ENCODE measurements around the gene MICAL3. TPM values are rescaled to one million over a fixed set of nuclear protein-coding genes. Genes with fewer than 3 reads are reported as not detected.
A peak's percentile ranks its signal among the peaks of the same experiment; 100 is the strongest.
"Not testable (repeated sequence)": the region's sequence is repeated elsewhere in the genome, so short reads cannot be mapped to it uniquely, and the experiment has no call there.

MICAL3 gene, protein sequence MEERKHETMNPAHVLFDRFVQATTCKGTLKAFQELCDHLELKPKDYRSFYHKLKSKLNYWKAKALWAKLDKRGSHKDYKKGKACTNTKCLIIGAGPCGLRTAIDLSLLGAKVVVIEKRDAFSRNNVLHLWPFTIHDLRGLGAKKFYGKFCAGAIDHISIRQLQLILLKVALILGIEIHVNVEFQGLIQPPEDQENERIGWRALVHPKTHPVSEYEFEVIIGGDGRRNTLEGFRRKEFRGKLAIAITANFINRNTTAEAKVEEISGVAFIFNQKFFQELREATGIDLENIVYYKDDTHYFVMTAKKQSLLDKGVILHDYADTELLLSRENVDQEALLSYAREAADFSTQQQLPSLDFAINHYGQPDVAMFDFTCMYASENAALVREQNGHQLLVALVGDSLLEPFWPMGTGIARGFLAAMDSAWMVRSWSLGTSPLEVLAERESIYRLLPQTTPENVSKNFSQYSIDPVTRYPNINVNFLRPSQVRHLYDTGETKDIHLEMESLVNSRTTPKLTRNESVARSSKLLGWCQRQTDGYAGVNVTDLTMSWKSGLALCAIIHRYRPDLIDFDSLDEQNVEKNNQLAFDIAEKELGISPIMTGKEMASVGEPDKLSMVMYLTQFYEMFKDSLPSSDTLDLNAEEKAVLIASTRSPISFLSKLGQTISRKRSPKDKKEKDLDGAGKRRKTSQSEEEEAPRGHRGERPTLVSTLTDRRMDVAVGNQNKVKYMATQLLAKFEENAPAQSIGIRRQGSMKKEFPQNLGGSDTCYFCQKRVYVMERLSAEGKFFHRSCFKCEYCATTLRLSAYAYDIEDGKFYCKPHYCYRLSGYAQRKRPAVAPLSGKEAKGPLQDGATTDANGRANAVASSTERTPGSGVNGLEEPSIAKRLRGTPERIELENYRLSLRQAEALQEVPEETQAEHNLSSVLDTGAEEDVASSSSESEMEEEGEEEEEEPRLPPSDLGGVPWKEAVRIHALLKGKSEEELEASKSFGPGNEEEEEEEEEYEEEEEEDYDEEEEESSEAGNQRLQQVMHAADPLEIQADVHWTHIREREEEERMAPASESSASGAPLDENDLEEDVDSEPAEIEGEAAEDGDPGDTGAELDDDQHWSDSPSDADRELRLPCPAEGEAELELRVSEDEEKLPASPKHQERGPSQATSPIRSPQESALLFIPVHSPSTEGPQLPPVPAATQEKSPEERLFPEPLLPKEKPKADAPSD (N-terminal part only)
- polyA plus RNA-seq (2013, experiment 1 of 2; ENCODE audit: insufficient read length) = 25.7 TPM
- 25.4 TPM for polyA plus RNA-seq (2013, experiment 2 of 2; ENCODE audit: insufficient read length)

DNA sequence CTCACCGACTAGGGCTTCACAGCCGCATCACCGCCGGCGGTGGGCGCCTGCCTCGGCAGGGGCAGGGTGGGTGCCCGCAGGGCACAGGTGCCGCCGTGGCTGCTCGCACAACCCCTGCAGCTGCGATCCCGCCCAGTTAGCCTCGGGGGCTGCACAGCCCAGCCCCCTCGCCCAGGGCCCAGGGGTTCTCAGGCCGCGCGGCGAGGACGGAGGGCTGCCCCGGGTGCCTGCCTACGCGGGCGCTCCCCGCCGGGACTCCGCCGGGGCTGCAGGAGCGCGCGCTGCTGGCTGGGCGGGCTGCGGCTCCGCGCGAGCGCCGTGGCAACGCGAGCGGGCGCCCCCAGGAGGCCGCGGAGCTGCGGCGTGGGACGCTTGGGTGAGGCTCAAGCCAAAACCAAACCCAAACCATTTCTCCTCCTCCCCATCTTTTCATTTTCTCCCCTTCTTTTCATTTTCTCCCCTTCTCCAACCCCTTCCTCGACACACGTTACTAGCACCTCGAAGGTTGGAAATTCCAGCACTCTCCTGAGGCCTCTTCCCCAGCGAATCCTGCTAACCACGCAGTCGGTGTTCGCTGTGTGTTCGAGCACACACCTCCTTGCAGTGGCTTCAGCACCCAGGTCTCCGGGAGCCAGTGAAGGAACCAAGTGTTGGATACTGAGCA, at the start of gene MICAL3:
TSS of gene MICAL3 (minus strand) at position 286 of the 664 bp plus-strand sequence. CDS start 117,749 bp downstream, outside the sequence.
- peak; percentile 59 for DNase-seq

DNA sequence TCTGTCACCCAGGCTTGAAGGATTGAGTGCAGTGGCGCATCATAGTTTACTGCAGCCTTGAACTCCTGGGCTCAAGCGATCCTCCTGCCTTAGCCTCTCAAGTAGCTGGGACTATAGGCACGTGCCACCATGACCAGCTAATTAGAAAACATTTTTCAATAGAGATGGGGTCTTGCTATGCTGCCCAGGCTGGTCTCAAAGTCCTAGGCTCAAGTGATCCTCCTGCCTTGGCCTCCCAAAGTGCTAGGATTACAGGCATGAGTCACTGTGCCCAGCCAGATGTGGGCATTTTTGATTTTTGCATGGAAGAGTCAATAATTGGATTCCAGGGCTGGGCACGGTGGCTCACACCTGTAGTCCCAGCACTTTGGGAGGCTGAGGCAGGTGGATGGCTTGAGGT, 49.6 kb upstream of the MICAL3 start:
- not testable (repeated sequence) for DNase-seq

DNA sequence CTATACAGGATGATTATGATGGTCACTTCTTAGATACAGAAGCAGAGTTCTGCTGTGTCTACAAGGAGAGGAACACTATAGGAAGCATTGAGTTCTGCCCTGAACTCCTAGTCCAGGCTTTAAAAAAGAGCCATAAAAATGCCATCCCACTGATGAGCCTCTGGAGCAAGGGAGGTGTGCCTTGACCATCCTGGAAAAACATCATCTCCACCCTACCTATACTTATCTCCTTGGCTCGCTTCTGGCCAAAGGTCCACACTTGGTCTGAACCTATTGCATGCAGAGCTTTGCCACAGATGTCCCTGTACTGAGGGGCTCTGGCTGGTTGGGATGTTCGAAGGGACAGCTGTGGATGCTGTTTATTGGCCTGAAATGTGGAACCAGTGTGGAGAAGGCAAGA, 49.1 kb upstream of the MICAL3 start:
- no peak for DNase-seq

DNA sequence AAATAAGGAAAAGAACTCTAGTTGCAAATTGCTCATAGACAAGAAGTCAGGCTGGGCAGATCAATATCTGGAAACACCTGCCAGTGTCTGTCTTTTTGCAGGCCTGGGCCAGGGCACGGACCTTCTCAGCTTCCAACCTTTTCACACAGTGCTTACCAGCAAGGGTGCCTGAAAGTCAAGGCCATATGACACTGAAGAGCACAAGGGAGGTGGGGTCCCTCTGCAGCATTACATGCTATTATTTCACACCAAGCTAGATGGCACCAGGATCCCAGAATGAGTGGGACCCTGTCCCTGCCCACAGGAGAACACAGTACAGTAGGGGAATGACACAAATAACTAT, 47.6 kb upstream of the MICAL3 start:
- DNase-seq = no peak

DNA sequence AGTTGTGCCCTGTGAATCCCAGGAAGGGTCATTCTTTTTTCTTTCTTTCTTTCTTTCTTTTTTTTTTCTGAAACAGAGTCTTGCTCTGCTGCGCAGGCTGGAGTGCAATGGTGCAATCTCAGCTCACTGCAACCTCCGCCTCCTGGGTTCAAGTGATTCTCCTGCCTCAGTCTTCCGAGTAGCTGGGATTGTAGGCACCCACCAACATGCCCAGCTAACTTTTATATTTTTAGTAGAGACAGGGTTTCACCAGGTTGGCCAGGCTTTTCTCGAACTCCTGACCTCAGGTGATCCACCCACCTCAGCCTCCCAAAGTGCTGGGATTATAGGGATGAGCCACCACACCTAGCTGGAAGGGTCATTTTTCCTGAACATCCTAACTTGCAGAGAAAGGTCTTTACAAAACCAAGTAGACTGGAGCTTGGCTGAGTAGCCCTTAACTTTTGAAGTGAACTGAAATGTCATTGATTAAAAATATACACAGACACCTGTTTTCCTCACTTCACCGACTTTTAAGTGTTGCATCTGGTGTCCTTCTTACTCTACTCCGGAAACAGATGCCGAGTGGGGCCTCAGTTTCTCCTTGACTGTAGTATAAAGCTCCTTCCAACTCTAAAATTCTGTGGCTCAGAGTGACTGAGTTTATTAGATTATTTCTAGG, 47.1 kb upstream of the MICAL3 start:
- not testable (repeated sequence) for DNase-seq

DNA sequence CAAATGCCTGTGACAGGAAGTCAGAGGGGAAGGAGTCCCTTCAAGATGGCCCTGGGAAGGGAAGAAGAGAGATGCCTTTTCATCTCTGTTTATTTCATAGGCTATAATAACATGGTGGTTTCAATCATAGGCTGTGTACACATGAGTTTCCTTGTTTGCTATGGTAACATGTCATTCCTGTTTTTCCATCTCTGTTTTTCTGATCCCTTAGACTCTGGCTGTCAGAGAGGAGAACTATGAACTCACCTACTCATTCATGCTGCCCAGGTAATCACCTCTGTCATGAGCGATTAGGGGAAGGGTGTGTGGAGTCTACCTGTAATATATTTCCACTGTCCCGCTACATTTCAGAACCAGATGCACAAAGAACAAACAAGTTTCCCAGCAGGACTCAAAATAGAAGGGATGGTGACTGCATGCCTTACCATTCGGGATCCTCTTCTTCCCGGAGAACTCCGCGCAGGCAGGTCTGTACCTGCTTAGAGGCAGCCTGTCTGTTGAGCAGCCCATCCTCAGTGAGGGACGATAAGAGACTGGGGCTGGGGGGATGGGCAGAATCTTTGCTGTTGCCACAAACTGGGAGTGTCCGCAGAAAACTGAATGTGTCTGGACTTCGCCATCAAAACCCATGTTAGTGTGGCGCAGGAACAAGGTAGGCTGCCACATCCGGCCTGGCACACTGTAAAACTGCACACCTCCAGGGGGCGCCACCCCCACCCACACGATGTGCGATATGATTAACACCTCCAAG, 46.4 kb upstream of the MICAL3 start:
- no peak for DNase-seq

DNA sequence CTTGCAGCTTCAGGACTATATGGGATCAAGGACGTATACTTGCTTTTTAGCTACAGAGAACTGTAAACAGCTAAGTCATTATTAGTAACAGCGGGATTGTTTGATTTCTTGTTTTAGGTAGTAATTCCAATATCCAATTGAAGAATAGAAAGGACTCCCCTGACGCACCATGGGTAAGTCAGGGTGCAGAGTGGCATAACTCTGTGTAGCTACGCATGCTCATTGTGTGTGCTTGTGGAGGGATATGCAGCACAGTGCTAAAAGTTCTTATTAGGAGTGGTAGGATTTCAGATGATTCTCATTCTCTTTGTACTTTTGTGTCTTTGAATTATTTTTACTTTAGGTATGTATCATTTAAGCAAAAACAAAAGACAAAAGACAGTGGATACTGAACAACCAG, 45.7 kb upstream of the MICAL3 start:
- DNase-seq = no peak

DNA sequence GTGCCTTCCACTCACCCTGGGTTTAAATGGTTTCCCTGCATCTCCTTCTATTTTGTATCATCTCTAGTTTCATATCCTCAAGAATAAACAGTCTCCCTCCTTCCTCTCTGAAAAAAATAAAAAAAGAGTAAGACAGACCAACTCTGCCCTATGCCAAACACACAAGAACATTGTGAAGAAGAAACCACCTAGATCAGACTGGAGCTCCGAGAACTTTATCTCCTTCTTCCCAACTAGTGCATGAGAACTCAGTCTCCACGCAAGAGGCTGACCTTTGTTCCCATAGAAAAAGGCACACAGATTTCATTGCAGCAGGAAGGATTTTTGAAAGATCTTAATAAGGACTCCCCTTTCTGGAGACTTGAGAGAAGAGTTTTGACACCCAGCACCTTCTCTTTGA, 44.7 kb upstream of the MICAL3 start:
- DNase-seq = no peak

DNA sequence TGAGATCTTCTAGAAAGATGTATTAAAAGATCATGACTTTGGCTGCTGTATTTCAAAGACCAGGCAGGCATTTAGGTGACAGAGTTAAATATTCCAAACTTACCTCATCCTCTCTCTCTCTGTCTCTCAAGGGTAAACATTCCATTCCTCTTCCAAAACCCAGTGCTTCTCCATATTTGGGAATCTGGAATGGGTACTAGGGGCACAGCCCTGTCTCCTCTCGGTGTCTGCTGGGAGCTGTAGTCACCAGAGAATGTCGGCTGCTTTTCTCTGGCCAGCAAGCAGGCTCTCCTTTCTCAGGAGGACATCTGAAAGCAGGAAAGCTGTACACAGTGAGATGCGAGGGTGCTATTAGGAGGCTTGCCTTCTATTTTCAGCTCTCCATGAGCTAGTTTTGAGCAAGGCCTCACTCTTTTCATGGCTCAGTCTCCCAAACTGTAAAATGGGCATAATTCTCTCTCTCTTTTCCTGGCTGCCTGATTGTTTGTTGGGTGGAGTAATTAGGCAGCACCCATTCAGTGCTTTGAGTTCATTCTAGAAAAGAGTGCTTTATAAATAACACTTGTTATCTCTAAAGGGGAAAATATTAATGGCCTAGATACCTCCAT, 44.1 kb upstream of the MICAL3 start:
- peak; percentile 82 for DNase-seq

DNA sequence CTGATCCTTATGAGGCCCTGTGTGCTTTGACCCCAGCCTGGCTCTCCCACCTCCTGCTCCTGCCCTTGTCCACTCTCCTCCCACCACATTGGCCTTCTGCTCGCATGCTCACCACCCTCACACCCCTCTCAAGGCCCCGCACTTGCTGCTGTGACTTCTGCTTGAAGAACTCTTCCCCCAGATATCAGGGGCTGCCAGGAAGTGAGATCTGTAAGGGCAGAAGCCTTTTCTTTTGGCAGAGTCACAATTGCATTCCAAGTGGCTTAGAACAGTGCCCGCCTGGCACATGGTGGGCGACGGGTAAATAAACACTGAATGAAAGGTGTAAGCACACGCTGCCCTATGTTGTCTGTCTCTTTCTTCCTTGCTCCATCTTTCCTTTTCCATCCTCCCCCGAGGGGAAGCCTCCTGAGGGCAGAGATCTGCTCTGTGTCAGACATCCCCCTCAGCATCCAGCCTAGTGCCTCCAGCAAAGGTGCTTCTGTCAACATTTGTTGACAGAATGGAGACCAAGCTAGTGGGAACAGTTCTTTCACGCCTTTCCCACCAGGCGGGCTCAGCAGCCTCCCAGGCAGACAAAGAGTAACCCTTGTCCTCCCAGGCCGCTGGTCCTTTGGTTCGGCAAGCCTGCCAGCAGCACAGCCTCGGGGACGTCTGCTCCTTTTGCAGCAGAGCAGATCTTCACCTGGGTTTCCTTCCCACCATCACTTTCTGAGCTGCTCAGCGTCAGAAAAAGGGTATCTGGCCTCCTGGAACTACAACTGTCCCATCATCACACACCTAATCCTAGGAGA, 43.4 kb upstream of the MICAL3 start:
- DNase-seq = no peak

DNA sequence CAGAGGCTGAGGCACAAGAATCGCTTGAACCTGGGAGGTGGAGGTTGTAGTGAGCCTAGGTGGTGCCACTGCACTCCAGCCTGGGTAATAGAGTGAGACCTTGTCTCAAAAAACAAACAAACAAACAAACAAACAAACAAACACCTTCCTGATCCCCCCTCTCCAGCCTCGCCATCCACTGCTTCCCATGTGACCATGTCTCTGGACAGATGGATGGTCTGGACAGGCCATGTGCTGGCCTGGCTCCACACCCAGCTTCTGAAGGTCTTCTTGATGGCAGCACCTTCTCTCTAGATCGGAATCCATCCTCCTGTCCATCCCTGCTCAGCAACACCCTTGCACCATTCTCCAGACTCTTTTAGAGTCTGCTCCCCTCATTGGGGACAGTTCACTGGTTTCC, 42.8 kb upstream of the MICAL3 start:
- no peak for DNase-seq

DNA sequence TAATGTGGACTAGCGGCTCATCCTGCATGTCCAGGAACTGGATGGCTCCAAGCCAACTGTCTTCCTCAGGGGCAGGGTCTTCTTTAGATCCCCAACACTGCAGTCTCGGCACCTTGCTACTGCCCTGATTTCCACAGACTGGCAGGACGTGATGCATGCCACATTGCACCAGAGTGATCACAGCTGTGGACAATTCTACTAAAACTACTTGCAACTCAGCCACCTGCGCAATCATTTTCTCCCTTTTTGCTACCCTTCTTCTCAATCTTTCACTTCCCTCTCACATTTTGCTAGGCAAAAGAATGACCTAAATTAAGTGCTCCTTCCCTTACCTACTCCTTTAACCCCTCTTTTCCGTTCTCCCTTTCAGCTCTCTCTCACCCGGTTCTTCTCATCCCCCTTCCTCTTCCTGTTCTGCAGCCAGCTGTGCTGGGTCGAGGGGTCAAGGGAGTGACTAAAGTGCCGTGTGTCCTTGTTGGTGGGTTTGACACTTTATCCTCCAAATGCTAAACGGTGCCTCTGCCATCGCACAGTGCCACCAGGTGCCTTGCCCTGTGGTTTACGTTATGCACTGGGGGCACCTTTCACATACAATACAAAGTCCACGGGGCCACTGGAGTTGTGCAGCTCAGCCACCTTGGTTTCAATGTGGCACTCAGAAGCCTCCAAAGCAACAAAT, 42.0 kb upstream of the MICAL3 start:
- no peak for DNase-seq

DNA sequence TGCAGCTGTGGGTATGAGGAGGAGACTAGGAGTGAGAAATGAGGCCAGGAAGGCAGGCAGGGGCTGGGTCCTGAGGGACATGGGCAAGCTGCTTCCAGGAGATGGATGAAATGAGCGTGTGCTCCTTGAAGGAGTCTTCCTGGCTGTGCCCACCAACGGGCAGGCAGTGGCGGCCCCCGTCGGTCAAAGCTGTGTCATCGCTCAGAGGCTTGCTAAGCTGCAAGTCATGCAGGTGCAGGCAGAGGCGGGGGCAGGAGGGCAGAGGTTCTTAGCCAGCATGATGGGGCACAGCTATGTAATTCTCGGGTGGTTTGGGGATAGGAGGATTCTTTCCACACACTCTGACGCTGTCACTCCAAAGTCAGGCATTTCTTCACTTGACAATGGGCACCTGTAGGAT, 40.9 kb upstream of the MICAL3 start:
- no peak for DNase-seq

DNA sequence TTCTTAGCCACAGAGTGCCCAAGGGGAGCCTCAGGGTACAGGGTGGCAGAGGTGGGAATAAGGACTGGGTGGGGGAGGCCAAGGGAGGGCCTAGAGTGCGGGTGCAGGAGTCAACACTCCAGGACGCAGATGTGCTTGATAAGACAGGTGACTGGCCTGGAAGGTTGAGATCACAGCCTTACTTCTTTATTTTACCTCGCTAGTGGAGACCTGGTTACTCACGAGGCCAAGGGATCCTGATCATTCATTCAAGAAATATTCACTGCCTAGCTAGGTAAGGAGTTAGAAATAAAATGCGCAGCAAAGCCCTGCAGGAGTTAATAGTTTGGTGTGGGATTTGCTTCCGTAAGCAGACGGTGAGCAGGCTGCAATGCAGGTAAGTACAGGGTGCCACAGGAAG, 40.3 kb upstream of the MICAL3 start:
- no peak for DNase-seq

DNA sequence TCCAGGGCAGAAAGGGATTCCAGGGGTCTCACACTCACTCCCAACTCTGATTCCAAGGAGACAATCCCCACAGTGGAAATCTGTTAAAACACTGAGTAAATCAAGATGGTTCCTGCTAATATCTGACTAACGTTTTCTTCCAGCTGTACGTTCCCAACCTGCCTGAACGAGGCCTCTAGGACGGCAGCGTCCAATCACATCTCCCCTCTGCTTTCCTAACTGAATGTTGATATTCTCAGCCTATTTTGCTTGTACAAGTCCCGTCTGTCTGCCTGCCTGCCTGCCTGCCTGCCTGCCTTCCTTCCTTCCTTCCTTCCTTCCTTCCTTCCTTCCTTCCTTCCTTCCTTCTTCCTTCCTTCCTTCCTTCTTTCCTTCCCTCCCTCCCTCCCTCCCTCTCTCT, 39.4 kb upstream of the MICAL3 start:
- DNase-seq = not testable (repeated sequence)

DNA sequence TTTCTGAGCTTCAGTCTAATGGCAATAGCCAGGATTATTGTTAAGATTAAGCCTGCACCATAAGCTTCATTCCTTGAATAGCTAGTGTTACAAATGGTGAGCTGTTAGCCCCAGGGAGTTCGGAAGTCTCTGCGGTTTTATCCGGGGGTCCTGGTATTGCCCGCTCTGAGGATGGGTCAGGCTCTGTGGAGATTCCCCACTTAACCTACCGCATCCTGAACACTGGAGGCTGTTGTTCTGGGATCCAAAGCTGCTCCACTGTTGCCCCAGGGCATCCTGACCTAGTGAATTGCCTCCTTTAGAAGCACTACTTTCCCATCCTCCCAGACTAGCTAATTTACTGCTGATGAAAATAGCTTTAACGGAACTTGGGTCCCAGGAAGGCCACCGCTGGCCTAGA, 38.9 kb upstream of the MICAL3 start:
- no peak for DNase-seq

DNA sequence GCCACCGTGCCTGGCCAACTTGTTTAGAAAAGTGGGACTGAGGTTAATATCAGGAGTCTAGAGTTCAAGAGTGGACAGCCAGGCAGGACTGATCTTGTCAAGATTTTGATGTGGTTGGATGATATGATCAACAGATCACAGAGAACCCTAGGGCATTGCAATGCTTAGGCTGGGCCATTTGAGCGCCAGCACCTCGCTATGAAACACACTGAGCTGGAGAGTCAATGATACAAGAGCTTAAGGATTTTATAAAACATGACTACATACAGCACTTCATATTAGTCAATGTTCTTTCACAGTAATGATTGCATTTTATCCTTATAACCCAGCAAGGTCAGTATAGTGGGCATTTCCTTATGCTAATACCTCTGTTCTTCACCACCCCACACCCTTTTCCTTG, 38.1 kb upstream of the MICAL3 start:
- no peak for DNase-seq

DNA sequence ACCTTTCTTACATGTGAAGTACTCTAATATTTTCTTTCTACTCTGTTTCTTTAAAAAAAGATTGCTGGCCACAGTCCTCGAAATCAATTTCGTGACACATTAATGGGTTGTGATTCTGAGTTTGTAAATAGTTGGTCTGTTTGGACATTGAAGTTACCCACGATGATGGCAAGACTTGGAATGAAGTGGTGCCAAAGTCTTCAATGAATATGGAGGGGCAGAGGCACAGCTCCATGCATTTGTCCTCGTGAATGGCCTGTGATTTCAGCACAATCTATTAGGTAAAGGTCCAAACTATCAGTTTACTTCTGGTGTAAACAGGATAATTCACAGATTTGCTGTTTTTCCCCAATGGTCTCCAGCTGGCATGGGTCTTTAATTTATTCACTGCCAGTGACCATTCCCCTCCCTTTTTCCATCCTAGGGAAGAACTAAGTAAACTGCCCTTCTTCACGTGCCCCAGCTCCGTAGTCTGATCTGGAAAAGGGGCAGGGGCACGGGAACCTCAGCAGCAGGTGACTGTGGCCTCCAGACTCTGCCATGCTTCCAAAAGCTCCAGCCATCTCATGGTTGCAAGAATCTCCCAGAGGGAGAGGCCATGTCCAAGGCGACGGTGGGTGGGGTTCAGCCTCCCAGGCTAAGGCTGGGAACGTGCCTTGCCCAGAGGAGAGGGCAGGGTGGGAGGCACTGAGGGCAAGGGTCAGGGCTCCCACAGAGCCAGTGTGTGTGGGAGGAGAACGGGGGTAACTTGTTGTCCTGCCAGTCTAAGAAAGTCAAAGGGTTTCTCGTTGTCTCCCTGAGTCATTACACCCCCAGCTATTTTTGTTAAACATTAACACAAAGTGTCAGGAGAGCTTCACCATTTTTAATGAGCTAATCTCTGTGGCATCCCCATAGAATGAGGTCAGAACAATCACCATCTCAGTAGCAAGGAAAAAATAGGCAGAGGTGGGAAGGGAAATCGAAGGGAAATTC, 36.6 kb upstream of the MICAL3 start:
- peak; percentile 67 for DNase-seq
